Naive B cell (primary cell): ENCODE measurements around the gene ERCC1. TPM values are rescaled to one million over a fixed set of nuclear protein-coding genes. Genes with fewer than 3 reads are reported as not detected.
"Not testable (repeated sequence)": the region's sequence is repeated elsewhere in the genome, so short reads cannot be mapped to it uniquely, and the experiment has no call there.

ENCODE experiments used
- ATAC-seq, 2 donors: fragments of 150-1000 bp; cut with Tn5 transposase; 2 replicates each; pipeline ENCODE4 v1.10.0; 2021; ENCODE audit warnings: low read depth in 2 of 2, mild to moderate bottlenecking in 2 of 2, moderate library complexity in 2 of 2
- DNase-seq: peaks from one replicate; pipeline ENCODE4 v3.0.0; 2022
- H3K27ac Mint-ChIP-seq, 6 donors: one replicate each; pipeline ENCODE4 v1.8.0; 2020 to 2022; ENCODE audit warnings: mild to moderate bottlenecking in 6 of 6, mixed read lengths in 6 of 6, moderate library complexity in 5 of 6, inconsistent platforms in 2 of 6
- H3K27me3 Mint-ChIP-seq, 3 donors: one replicate each; pipeline ENCODE4 v1.8.0; 2021 to 2022; ENCODE audit warnings: mixed read lengths in 3 of 3, mild to moderate bottlenecking in 1 of 3
- H3K36me3 Mint-ChIP-seq, 2 donors: one replicate each; pipeline ENCODE4 v1.8.0; 2020 to 2022; ENCODE audit warnings: mixed read lengths in 2 of 2, inconsistent platforms in 1 of 2, mild to moderate bottlenecking in 1 of 2
- H3K4me1 Mint-ChIP-seq, 3 donors: one replicate each; pipeline ENCODE4 v1.8.0; 2020 to 2022; ENCODE audit warnings: mixed read lengths in 3 of 3, inconsistent platforms in 1 of 3, mild to moderate bottlenecking in 1 of 3, moderate library complexity in 1 of 3
- H3K4me3 Mint-ChIP-seq, 8 donors: one replicate each; pipeline ENCODE4 v1.8.0; 2020 to 2022; ENCODE audit warnings: mild to moderate bottlenecking in 8 of 8, mixed read lengths in 8 of 8, moderate library complexity in 8 of 8, inconsistent platforms in 2 of 8
- H3K9me3 Mint-ChIP-seq, 7 donors: one replicate each; pipeline ENCODE4 v1.8.0; 2020 to 2022; ENCODE audit warnings: mixed read lengths in 7 of 7, mild to moderate bottlenecking in 5 of 7, inconsistent platforms in 2 of 7, moderate library complexity in 1 of 7
- polyA plus RNA-seq, 6 donors: library from polyadenylated mRNA; unstranded; fragments of 300-500 nt; fragmentation: Illumina TruSeq; gene quantifications; one replicate each; pipeline ENCODE4 v1.2.3, GENCODE V29; 2021; ENCODE audit warnings: low read depth in 6 of 6

ERCC1 gene
- polyA plus RNA-seq, 6 donors from 2014 or later = 40.0 to 91.4 (median 46.2) TPM

DNA sequence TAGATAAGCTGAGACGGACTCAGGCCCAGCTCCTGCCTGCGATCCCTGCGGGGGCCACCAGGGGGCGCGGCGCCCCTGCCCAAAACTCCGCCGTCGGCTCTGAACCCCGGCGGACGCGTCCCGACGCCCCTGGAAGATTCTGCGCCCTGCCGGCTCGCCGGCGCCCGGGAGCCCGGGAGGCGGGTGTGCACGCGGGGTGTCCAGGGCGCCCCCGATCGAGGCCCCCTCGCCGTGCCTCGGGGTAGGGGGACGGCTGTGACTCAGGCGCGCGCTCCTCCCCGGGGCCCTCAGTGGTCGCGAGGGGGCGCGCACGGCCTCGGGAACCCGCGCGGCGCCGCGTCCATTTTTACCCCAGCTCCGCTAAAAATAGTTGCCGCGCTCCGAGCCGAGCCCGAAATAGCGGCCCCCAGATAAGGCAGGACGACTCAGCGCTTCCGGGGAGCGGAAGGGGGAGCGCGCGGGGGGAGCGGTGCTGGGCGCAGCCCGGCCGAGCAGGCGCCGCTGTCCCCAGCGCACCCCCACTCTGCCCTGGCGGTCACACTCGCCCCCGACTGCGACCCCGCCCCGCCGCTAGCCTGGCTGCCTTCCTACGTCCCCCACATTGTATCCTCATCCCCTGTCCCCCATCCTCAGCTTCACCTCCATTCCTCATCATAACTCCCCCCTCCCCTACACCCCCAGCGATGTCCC lies 16.0 kb upstream of the ERCC1 start:
- no peaks in the 10 kb centered on the region for H3K36me3 Mint-ChIP-seq
- H3K4me1 Mint-ChIP-seq = peaks cover 33 to 39% (median 34%) of the 10 kb centered on the region in 3 donors
- H3K27me3 Mint-ChIP-seq = no peaks in the 10 kb centered on the region
- DNase-seq = peak; percentile 89
- H3K9me3 Mint-ChIP-seq = no peaks in the 10 kb centered on the region
- peak overlapping the region; percentile 82 to 96 (median 94) for H3K27ac Mint-ChIP-seq
- peak; percentile 44 to 47 for ATAC-seq
- H3K4me3 Mint-ChIP-seq = peak overlapping the region; percentile 54 to 89 (median 82)

DNA sequence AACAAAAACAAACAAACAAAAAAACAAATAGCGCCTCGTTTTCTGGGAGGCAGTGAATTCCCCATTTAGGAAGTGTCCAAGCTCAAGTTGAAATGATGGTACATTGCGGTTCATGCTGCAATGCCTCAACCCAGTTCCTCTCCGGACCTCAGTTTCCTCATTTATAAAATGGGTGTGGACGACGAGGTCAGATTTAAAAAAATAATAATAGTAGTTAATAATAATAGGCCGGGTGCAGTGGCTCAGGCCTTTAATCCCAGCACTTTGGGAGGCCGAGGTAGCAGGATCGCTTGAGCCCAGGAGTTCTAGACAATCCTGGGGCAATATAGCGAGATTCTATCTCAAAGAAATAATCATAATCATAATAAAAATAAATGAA lies 15.5 kb upstream of the ERCC1 start:
- no peaks in the 10 kb centered on the region for H3K9me3 Mint-ChIP-seq
- H3K4me3 Mint-ChIP-seq = peak overlapping the region; percentile 54 to 87 (median 78)
- peaks cover 28 to 34% (median 30%) of the 10 kb centered on the region in 3 donors for H3K4me1 Mint-ChIP-seq
- H3K27ac Mint-ChIP-seq = peak overlapping the region in 2 of 6 donors; percentile 41 to 69
- H3K36me3 Mint-ChIP-seq = no peaks in the 10 kb centered on the region
- DNase-seq (no peak), ATAC-seq (no peak)
- H3K27me3 Mint-ChIP-seq = no peaks in the 10 kb centered on the region

DNA sequence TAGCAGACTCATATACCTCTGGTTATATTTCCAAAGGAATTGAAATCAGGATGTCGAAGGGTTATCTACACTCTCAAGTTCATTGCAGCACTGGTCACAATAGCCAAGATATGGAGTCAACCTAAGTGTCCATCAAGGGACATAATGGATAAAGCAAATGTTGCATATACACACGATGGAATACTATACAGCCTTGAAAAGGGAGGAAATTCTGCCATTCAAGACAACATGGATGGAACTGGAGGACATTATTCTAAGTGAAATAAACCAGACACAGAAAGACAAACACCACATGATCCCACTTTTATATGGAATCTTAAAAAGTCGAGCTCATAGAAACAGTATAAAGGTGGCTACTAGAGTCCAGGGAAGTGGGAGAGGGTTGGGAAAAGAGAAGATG lies 13.6 kb upstream of the ERCC1 start:
- Mint-ChIP-seq H3K4me3 (peak overlapping the region in 2 of 8 donors; percentile 25 to 71), H3K9me3 (no peaks in the 10 kb centered on the region), H3K4me1 (peaks cover 12 to 16% (median 15%) of the 10 kb centered on the region in 3 donors), H3K27ac (no peak overlapping the region), H3K36me3 (no peaks in the 10 kb centered on the region), H3K27me3 (no peaks in the 10 kb centered on the region)
- ATAC-seq (no peak), DNase-seq (no peak)

DNA sequence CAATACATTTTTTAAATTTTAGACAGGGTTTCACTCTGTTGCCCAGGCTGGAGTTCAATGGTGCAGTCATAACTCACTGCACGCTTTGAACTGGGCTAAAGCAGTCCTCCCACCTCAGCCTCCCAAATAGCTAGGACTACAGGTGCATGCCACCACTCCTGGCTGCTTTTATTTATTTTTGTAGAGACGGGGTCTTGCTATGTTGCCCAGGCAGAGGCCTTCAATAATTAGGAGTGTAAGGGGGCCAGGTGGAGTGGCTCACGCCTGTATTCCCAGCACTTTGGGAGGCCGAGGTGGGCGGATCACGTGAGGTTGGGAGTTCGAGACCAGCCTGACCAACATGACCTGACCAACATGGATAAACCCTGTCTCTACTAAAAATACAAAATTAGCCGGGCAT lies 8.8 kb upstream of the ERCC1 start:
- H3K9me3 Mint-ChIP-seq, H3K27ac Mint-ChIP-seq, H3K36me3 Mint-ChIP-seq, H3K4me3 Mint-ChIP-seq, DNase-seq, H3K27me3 Mint-ChIP-seq, H3K4me1 Mint-ChIP-seq, ATAC-seq: not testable (repeated sequence)

DNA sequence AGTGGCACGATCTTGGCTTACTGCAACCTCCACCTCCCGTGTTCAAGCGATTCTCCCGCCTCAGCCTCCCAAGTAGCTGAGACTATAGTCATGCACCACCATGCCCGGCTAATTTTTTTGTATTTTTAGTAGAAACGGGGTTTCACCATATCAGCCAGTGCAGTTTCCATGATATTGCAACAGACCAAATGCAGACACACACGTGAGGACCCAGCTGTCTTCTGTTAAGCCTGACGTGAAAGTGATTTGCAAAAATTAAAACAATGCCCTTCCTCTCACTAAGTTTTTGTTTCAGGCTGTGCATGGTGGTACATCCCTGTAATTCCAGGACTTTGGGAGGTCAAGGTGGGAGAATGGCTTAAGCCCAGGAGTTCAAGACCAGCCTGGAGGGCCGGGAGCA lies 7.3 kb upstream of the ERCC1 start:
- not testable (repeated sequence) for DNase-seq, H3K36me3 Mint-ChIP-seq, H3K27ac Mint-ChIP-seq, ATAC-seq, H3K9me3 Mint-ChIP-seq
- peak overlapping the region in 2 of 8 donors; percentile 6 to 21 for H3K4me3 Mint-ChIP-seq
- peaks cover 4 to 19% (median 8%) of the 10 kb centered on the region in 3 donors for H3K27me3 Mint-ChIP-seq
- H3K4me1 Mint-ChIP-seq = peaks cover 8 to 14% (median 10%) of the 10 kb centered on the region in 3 donors

DNA sequence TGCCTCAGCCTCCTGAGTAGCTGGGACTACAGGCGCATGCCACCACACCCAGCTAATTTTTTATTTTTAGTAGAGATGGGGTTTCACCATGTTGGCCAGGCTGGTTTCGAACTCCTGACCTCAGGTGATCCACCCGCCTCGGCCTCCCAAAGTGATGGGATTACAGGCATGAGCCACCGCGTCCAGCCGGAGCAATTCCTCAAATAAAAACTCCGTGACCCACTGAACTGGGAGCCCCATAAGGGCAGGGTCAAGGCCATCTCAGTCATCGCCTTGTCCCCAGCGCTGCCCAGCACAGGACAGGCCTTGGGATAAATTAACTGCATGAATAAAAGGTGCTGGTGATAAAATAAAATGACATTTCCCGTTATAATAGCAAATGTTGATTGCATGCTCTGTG lies 6.2 kb upstream of the ERCC1 start:
- not testable (repeated sequence) for H3K9me3 Mint-ChIP-seq, H3K36me3 Mint-ChIP-seq, DNase-seq, ATAC-seq
- peak overlapping the region in 1 of 8 donors; percentile 43 for H3K4me3 Mint-ChIP-seq
- peaks cover 8 to 14% (median 10%) of the 10 kb centered on the region in 3 donors for H3K4me1 Mint-ChIP-seq
- H3K27me3 Mint-ChIP-seq = peaks cover 4 to 19% (median 8%) of the 10 kb centered on the region in 3 donors
- peak overlapping the region in 1 of 6 donors; percentile 47 for H3K27ac Mint-ChIP-seq

DNA sequence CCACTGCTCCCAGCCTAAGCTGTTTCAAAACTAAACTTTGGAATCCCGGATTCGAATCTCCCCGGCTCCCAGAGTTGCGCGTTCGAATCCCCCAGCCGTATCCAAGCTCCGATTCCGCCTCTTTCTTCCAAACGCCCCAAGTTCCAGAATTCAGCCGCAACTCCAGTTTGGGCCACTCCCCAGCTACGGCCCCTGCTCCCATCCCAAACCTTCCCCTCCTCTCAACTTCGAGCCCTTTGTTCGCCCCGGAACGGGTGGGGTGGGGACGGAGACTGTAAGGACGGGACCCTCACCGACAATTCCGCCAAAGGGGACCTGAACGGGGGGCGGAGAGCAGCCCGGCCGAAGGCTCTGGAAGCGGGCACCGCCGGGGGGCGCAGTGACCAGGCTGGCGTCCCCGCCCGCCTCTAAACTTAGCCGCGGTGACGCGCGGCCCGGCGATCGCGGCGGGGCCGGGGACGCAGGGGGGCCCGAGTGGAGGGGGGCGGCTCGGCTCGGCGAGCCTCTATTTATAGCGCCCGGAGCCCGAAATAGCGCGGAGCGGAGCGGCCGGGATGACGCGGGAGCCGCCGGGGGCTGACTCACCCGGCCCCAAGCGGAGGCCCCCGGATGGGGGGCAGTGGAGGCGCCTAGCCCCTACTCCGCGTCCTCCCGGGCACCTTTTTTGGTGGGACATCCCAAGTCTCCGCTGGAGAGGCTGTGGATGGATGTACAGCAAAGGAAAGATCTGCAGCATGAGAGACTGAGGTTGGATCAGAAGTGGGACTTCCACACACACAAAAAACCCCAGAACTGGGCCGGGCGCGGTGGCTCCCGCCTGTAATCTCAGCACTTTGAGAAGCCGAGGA lies 4.9 kb upstream of the ERCC1 start:
- Mint-ChIP-seq H3K4me3 (peak overlapping the region; percentile 71 to 90 (median 82)), H3K9me3 (peaks cover 0 to 1% (median 0%) of the 10 kb centered on the region in 7 donors), H3K27ac (peak overlapping the region in 2 of 6 donors; percentile 47 to 88), H3K27me3 (peaks cover 4 to 19% (median 8%) of the 10 kb centered on the region in 3 donors), H3K36me3 (no peaks in the 10 kb centered on the region), H3K4me1 (peaks cover 15 to 23% (median 19%) of the 10 kb centered on the region in 3 donors)
- ATAC-seq = peak; percentile 37 to 44
- no peak for DNase-seq

DNA sequence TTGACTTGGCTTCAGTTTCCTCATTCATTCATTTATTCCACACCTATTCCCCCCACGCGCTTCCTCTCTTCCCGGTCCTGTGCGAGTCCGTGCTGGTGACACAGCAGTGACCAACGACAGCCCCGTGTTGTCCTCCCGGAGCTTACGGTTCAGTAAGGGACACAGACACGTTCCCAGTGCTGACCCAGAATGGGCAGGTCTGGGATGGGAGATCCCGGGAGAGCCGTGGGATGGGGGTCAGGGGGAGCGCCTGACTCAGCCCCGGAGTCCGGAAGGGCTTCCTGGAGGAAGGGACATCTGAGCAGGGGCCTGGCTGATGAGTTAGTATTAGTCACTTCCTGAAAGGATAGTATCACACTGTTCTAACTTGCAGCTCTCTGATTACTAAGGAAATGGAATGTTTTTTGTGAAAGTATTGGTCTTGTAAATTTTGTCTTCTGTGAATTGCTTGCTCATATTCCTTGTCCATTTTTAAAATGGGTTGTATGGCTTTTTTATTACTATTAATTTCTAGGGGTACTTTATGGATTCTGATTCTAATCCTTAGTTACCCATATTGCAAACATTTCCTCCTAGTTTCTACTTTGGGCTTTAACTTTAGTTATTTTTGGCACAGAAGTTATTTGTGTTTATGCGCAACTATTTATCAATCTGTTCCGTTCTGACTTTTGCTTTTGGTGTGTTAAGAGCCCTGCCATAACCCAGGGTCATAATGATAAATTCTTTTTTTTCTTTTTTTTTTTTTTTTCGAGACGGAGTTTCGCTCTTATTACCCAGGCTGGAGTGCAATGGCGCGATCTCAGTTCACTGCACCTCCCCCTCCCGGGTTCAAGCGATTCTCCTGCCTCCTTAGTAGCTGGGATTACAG lies 708 bp upstream of the ERCC1 start:
- peaks cover 4 to 19% (median 8%) of the 10 kb centered on the region in 3 donors for H3K27me3 Mint-ChIP-seq
- ATAC-seq (no peak), DNase-seq (no peak)
- peaks cover 0 to 8% of the 10 kb centered on the region in 2 donors for H3K36me3 Mint-ChIP-seq
- H3K4me1 Mint-ChIP-seq = peaks cover 48 to 60% (median 54%) of the 10 kb centered on the region in 3 donors
- peak overlapping the region; percentile 91 to 100 (median 96) for H3K4me3 Mint-ChIP-seq
- H3K9me3 Mint-ChIP-seq = peaks cover 0 to 1% (median 0%) of the 10 kb centered on the region in 7 donors
- H3K27ac Mint-ChIP-seq = peak overlapping the region in 4 of 6 donors; percentile 81 to 96 (median 90)

DNA sequence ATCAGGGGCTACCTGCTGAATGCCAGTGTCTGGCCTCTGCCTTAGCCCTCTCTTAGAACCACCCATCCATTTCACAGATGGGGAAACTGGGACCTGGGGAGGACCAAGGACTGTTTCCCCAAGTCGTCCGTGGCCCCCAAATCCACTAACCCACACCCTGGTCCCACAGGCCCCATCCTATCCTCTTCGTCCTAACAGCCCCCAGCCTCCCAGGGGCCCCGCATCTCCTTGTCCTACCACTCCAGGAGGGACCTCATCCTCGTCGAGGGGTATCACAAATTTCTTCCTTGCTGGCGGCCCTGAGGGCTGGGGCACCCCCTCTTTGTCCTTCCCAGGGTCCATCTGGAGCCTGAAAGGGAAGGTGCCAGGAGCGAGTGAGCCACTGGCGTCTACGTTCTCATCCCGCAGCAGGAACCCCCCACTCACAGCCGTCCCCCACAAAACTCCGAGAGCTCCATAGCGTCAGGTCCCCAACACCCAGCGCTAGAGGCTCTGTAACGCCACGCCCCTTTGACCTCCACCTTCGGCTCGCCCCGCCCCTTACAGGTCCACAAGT lies 606 bp downstream of the ERCC1 start:
- Mint-ChIP-seq H3K4me3 (peak overlapping the region; percentile 91 to 100 (median 96)), H3K9me3 (peaks cover 0 to 1% (median 0%) of the 10 kb centered on the region in 7 donors), H3K27me3 (peaks cover 1 to 13% (median 4%) of the 10 kb centered on the region in 3 donors), H3K4me1 (peaks cover 56 to 69% (median 62%) of the 10 kb centered on the region in 3 donors), H3K36me3 (peaks cover 0 to 8% of the 10 kb centered on the region in 2 donors), H3K27ac (peak overlapping the region; percentile 64 to 99 (median 92))
- DNase-seq (no peak), ATAC-seq (peak; percentile 56 to 57)

DNA sequence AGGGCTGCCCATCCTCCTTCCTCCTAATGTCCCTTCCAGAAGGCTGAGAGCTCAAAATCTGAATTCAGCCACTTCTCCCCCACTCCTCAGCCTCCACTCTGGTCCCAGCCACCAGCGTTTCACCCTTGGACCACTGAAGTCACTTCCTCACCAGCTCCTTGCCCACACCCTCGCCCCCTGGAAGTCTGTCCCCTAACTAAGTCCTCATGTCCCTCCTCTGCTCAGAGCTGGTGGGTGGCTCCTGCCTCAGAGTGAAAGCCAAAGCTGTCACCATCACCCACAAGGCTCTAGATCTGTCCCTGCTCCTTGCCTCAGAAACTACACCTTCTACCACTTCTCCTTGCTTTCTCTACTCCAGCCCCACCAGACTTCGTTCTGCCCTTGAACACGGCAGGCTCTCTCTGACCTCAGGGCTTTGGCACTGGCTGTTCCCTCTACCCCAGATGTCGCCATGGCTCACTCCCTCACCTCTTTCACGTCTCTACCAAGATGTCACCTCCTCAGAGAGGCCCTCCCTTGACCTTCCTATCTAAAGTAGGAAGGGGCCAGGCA lies 1.7 kb downstream of the ERCC1 start:
- ATAC-seq (no peak), DNase-seq (no peak)
- Mint-ChIP-seq H3K27me3 (peaks cover 0 to 4% (median 1%) of the 10 kb centered on the region in 3 donors), H3K4me1 (peaks cover 58 to 64% (median 64%) of the 10 kb centered on the region in 3 donors), H3K4me3 (peak overlapping the region; percentile 10 to 96 (median 46)), H3K27ac (peak overlapping the region in 3 of 6 donors; percentile 84 to 92 (median 86)), H3K9me3 (peaks cover 0 to 1% (median 0%) of the 10 kb centered on the region in 7 donors), H3K36me3 (peaks cover 0 to 13% of the 10 kb centered on the region in 2 donors)

DNA sequence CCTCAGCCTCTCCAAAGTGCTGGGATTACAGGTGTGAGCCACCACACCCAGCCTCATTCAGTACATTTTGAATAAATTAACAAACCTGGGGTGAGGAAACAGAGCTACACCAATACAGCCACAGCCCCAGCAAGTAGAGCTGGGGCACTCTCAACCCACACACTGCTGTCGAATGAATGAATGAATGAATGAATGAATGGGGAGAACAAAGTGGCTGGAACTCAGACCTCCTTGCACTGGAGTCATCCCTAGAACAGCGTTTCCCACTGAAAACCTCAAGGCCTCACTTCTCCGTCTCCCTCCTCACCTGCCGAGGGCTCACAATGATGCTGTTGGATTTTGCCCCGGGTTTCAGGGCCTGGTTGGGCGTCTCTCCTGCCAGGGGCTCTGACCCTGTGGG lies 2.8 kb downstream of the ERCC1 start:
- Mint-ChIP-seq H3K4me1 (peaks cover 58 to 65% (median 62%) of the 10 kb centered on the region in 3 donors), H3K4me3 (peak overlapping the region in 7 of 8 donors; percentile 21 to 78 (median 59)), H3K36me3 (peaks cover 0 to 15% of the 10 kb centered on the region in 2 donors), H3K9me3 (peaks cover 0 to 1% (median 0%) of the 10 kb centered on the region in 7 donors), H3K27me3 (no peaks in the 10 kb centered on the region), H3K27ac (peak overlapping the region in 3 of 6 donors; percentile 26 to 90 (median 58))
- no peak for DNase-seq
- no peak for ATAC-seq

DNA sequence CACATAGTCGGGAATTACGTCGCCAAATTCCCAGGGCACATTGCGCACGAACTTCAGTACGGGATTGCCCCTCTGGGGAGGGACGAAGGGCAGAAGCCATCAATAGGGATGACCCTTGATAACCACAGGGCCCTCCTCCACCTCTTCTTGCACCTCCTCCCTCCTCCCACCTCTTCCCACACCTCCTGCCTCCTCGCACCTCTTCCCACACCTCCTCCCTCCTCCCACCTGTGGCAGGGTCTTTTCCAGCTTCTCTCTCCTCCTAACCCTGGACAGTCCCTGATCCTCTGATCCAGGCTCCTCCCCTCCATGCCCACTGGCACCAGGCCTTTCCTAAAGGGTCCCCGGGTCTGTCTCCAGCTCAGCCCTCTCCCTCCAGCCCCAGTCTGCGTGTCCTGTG lies 3.4 kb downstream of the ERCC1 start:
- DNase-seq = no peak
- H3K9me3 Mint-ChIP-seq = peaks cover 0 to 1% (median 0%) of the 10 kb centered on the region in 7 donors
- H3K4me1 Mint-ChIP-seq = peaks cover 58 to 65% (median 62%) of the 10 kb centered on the region in 3 donors
- peak overlapping the region in 4 of 6 donors; percentile 26 to 82 (median 46) for H3K27ac Mint-ChIP-seq
- ATAC-seq = no peak
- H3K36me3 Mint-ChIP-seq = peaks cover 0 to 15% of the 10 kb centered on the region in 2 donors
- peak overlapping the region in 6 of 8 donors; percentile 32 to 78 (median 62) for H3K4me3 Mint-ChIP-seq
- H3K27me3 Mint-ChIP-seq = no peaks in the 10 kb centered on the region
